Rectal smooth muscle tissue (tissue), 1 donor: ENCODE results near the gene TOM1L2.

ENCODE experiments used
- H3K27ac ChIP-seq: one replicate; pipeline ENCODE4 v1.7.0; 2013; ENCODE audit warnings: low read depth, low read length, inconsistent platforms
- H3K27me3 ChIP-seq: one replicate; pipeline ENCODE4 v1.7.0; 2013; ENCODE audit warnings: low read length; ENCODE audit not compliant: control insufficient read depth, insufficient read depth
- H3K36me3 ChIP-seq: one replicate; pipeline ENCODE4 v1.7.0; 2013; ENCODE audit warnings: low read length; ENCODE audit not compliant: control insufficient read depth, insufficient read depth
- H3K4me1 ChIP-seq: one replicate; pipeline ENCODE4 v1.7.0; 2013; ENCODE audit warnings: low read length; ENCODE audit not compliant: control insufficient read depth, insufficient read depth
- H3K4me3 ChIP-seq: one replicate; pipeline ENCODE4 v1.7.0; 2013; ENCODE audit warnings: low read length
- H3K9ac ChIP-seq: one replicate; pipeline ENCODE4 v1.7.0; 2013; ENCODE audit warnings: low read length

Gene TOM1L2

GRCh38 chr17:17837966-17838962 is 133.9 kb downstream of the TOM1L2 start:
- H3K4me3 ChIP-seq: peak overlapping the region; percentile 13
- peak overlapping the region; percentile 99 for H3K27ac ChIP-seq
- H3K27me3 ChIP-seq: no peaks in the 10 kb centered on the region
- peaks cover 30% of the 10 kb centered on the region for H3K4me1 ChIP-seq
- H3K36me3 ChIP-seq: no peaks in the 10 kb centered on the region
- peak overlapping the region; percentile 43 for H3K9ac ChIP-seq

GRCh38 chr17:17837380-17837821 is 134.8 kb downstream of the TOM1L2 start:
- peaks cover 31% of the 10 kb centered on the region for H3K4me1 ChIP-seq
- peak overlapping the region; percentile 43 for H3K9ac ChIP-seq
- H3K27ac ChIP-seq: peak overlapping the region; percentile 99
- peak overlapping the region; percentile 79 for H3K4me3 ChIP-seq
- H3K27me3 ChIP-seq: no peaks in the 10 kb centered on the region
- no peaks in the 10 kb centered on the region for H3K36me3 ChIP-seq

GRCh38 chr17:17836818-17837379 is 135.3 kb downstream of the TOM1L2 start, which contains the start of gene SREBF1:
SREBF1 (minus strand) TSS chr17:17836986; CDS start chr17:17836817, 169 bp downstream.
- Histone ChIP-seq H3K4me1 (peaks cover 36% of the 10 kb centered on the region), H3K27me3 (no peaks in the 10 kb centered on the region), H3K4me3 (peak within 1 kb of the TSS; percentile 79)

GRCh38 chr17:17836250-17836817 is 135.9 kb downstream of the TOM1L2 start:
- Histone ChIP-seq H3K4me3 (peak overlapping the region; percentile 79), H3K27ac (peak overlapping the region; percentile 99), H3K27me3 (no peaks in the 10 kb centered on the region), H3K4me1 (peaks cover 41% of the 10 kb centered on the region), H3K36me3 (no peaks in the 10 kb centered on the region), H3K9ac (peak overlapping the region; percentile 81)

More at GRCh38 chr17:17836818-17837379, 135.3 kb downstream of the TOM1L2 start, which contains the start of gene SREBF1:
- Histone ChIP-seq H3K27ac (peak within 1 kb of the TSS; percentile 99), H3K36me3 (no peaks in the 10 kb centered on the region), H3K9ac (peak within 1 kb of the TSS; percentile 81)

- Histone ChIP-seq H3K27ac (peak overlapping the region; percentile 99), H3K36me3 (no peaks in the 10 kb centered on the region), H3K4me3 (peak overlapping the region; percentile 79), H3K27me3 (no peaks in the 10 kb centered on the region), H3K9ac (peak overlapping the region; percentile 25), H3K4me1 (peaks cover 48% of the 10 kb centered on the region)
Observed at GRCh38 chr17:17835415-17836249, 136.6 kb downstream of the TOM1L2 start.

GRCh38 chr17:17834974-17835373 is 137.2 kb downstream of the TOM1L2 start:
- Histone ChIP-seq H3K9ac (peak overlapping the region; percentile 1), H3K36me3 (no peaks in the 10 kb centered on the region), H3K27me3 (no peaks in the 10 kb centered on the region), H3K4me3 (no peak overlapping the region), H3K4me1 (peaks cover 49% of the 10 kb centered on the region), H3K27ac (peak overlapping the region; percentile 99)

GRCh38 chr17:17833658-17834357 is 138.4 kb downstream of the TOM1L2 start:
- no peaks in the 10 kb centered on the region for H3K27me3 ChIP-seq
- H3K27ac ChIP-seq: no peak overlapping the region
- H3K4me1 ChIP-seq: peaks cover 43% of the 10 kb centered on the region
- no peak overlapping the region for H3K4me3 ChIP-seq
- no peak overlapping the region for H3K9ac ChIP-seq
- H3K36me3 ChIP-seq: no peaks in the 10 kb centered on the region

GRCh38 chr17:17832032-17832363 is 140.2 kb downstream of the TOM1L2 start:
- Histone ChIP-seq H3K27ac (peak overlapping the region; percentile 75), H3K9ac (no peak overlapping the region), H3K4me3 (no peak overlapping the region)

GRCh38 chr17:17831208-17832031 is 140.8 kb downstream of the TOM1L2 start:
- peak overlapping the region; percentile 75 for H3K27ac ChIP-seq
- H3K36me3 ChIP-seq: no peaks in the 10 kb centered on the region
- no peaks in the 10 kb centered on the region for H3K27me3 ChIP-seq
- no peak overlapping the region for H3K9ac ChIP-seq
- no peak overlapping the region for H3K4me3 ChIP-seq
- H3K4me1 ChIP-seq: peaks cover 30% of the 10 kb centered on the region

More at GRCh38 chr17:17832032-17832363, 140.2 kb downstream of the TOM1L2 start:
- H3K27me3 ChIP-seq: no peaks in the 10 kb centered on the region
- H3K4me1 ChIP-seq: peaks cover 31% of the 10 kb centered on the region
- H3K36me3 ChIP-seq: no peaks in the 10 kb centered on the region

GRCh38 chr17:17830740-17831207 is 141.4 kb downstream of the TOM1L2 start:
- Histone ChIP-seq H3K4me3 (no peak overlapping the region), H3K27me3 (no peaks in the 10 kb centered on the region), H3K4me1 (peaks cover 29% of the 10 kb centered on the region), H3K27ac (peak overlapping the region; percentile 75), H3K36me3 (no peaks in the 10 kb centered on the region), H3K9ac (no peak overlapping the region)

- Histone ChIP-seq H3K9ac (no peak overlapping the region), H3K4me3 (no peak overlapping the region), H3K4me1 (peaks cover 23% of the 10 kb centered on the region), H3K36me3 (no peaks in the 10 kb centered on the region), H3K27ac (no peak overlapping the region), H3K27me3 (no peaks in the 10 kb centered on the region)
Observed at GRCh38 chr17:17830269-17830567, 142.0 kb downstream of the TOM1L2 start.
